Mucosa of gallbladder (tissue), 1 donor: Measurements from ENCODE around the gene PHACTR2. TPM values are rescaled to one million over a fixed set of nuclear protein-coding genes. Genes with fewer than 3 reads are reported as not detected.
A peak's percentile ranks its signal among the peaks of the same experiment; 100 is the strongest.
"Not testable (repeated sequence)": the region's sequence is repeated elsewhere in the genome, so short reads cannot be mapped to it uniquely, and the experiment has no call there.

Source experiments
- DNase-seq: peaks from one replicate; pipeline ENCODE4 v3.0.0-alpha.2; 2020; ENCODE audit warnings: low spot score
- total RNA-seq: library from RNA; stranded (reverse); gene quantifications from one replicate; pipeline ENCODE4 v1.2.1, GENCODE V29; 2021
- donor health status: DM: no; HTN: no; CAD: no.

The PHACTR2 gene
- total RNA-seq, 1 donor from 2014 or later: 57.6 TPM

- DNase-seq: no peak
These were observed 20.6 kb downstream of the PHACTR2 start for GRCh38 chr6:143698329-143698728.

- DNase-seq: no peak
These were observed 21.1 kb downstream of the PHACTR2 start for GRCh38 chr6:143698759-143699429.

GRCh38 chr6:143699430-143699825 lies 21.7 kb downstream of the PHACTR2 start:
- DNase-seq: no peak

- DNase-seq: peak; percentile 29
These were observed 23.1 kb downstream of the PHACTR2 start for GRCh38 chr6:143700684-143701348.

- no peak for DNase-seq
These were observed 23.8 kb downstream of the PHACTR2 start for GRCh38 chr6:143701349-143702234.

GRCh38 chr6:143705569-143705968 lies 27.8 kb downstream of the PHACTR2 start:
- no peak for DNase-seq

GRCh38 chr6:143707697-143708096 lies 29.9 kb downstream of the PHACTR2 start:
- no peak for DNase-seq

- DNase-seq: no peak
These were observed 31.1 kb downstream of the PHACTR2 start for GRCh38 chr6:143708889-143709288.

GRCh38 chr6:143711714-143712113 lies 33.9 kb downstream of the PHACTR2 start:
- DNase-seq: no peak

GRCh38 chr6:143718472-143718871 lies 40.7 kb downstream of the PHACTR2 start:
- DNase-seq: no peak

GRCh38 chr6:143721642-143722041 lies 43.9 kb downstream of the PHACTR2 start:
- DNase-seq: no peak

- no peak for DNase-seq
These were observed 47.1 kb downstream of the PHACTR2 start for GRCh38 chr6:143724876-143725275.

- no peak for DNase-seq
These were observed 48.4 kb downstream of the PHACTR2 start for GRCh38 chr6:143726015-143726647.

GRCh38 chr6:143727035-143727434 lies 49.3 kb downstream of the PHACTR2 start:
- DNase-seq: no peak

- DNase-seq: no peak
These were observed 54.0 kb downstream of the PHACTR2 start for GRCh38 chr6:143731789-143732188.

GRCh38 chr6:143732536-143732935 lies 54.8 kb downstream of the PHACTR2 start:
- no peak for DNase-seq

- no peak for DNase-seq
These were observed 55.7 kb downstream of the PHACTR2 start for GRCh38 chr6:143733510-143733909.

- no peak for DNase-seq
These were observed 56.9 kb downstream of the PHACTR2 start for GRCh38 chr6:143734641-143735063.

- DNase-seq: not testable (repeated sequence)
These were observed 60.4 kb downstream of the PHACTR2 start for GRCh38 chr6:143738072-143738690.

- DNase-seq: no peak
These were observed 61.6 kb downstream of the PHACTR2 start for GRCh38 chr6:143739341-143739851.

- DNase-seq: no peak
These were observed 62.4 kb downstream of the PHACTR2 start for GRCh38 chr6:143740213-143740612.
